ENCODE data around the gene CAMKMT.

DNA sequence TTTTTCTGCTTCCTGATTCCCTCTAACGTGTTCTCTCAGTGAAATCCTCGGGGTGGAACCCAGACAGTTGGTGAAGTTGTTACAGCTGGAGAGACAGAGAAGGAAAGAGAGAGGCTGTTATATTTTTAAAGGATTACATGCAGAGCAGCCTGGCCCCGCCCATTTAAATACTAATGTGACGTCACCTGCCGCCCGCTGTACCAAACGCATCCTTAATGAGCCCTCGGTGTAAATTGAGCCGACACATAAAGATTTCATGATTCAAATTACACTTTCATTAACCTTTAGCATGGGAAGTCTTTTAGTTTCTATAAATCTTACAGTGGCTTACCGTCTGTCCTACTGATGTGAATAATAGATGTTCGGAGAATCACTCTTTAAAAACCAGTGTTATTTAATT lies 415.8 kb downstream of the CAMKMT start:
- TF ChIP-seq POLR2A (IDR thresholded peaks at IDR 0.05) = no peak
- no peak for TF ChIP-seq CTCF (IDR thresholded peaks at IDR 0.05 in 8 of 11, conservative IDR thresholded peaks at IDR 0.05 in 3 of 11)
- TF ChIP-seq POLR2AphosphoS5 (IDR thresholded peaks at IDR 0.05) = no peak

Data from spleen (tissue), 7 donors.